ENCODE measurements around the gene DDX55.
A peak's percentile ranks its signal among the peaks of the same experiment; 100 is the strongest.
"Not testable (repeated sequence)": the region's sequence is repeated elsewhere in the genome, so short reads cannot be mapped to it uniquely, and the experiment has no call there.

The DDX55 gene

GRCh38 chr12:123591702-123592481 is 10.0 kb upstream of the DDX55 start:
- Histone ChIP-seq H3K27me3 (ENCODE audit: control insufficient read depth, insufficient read depth, low read length) (no peaks in the 10 kb centered on the region), H3K4me1 (ENCODE audit: control insufficient read depth, insufficient read depth, low read length) (peaks cover 5% of the 10 kb centered on the region), H3K36me3 (ENCODE audit: control insufficient read depth, insufficient read depth, low read length) (peaks cover 16% of the 10 kb centered on the region), H3K9ac (ENCODE audit: low read length) (no peak overlapping the region), H3K27ac (ENCODE audit: low read depth, low read length) (no peak overlapping the region), H3K4me3 (ENCODE audit: low read length) (no peak overlapping the region)

GRCh38 chr12:123595729-123596128 is 6.2 kb upstream of the DDX55 start:
- peaks cover 12% of the 10 kb centered on the region for H3K36me3 ChIP-seq (ENCODE audit: control insufficient read depth, insufficient read depth, low read length)
- no peaks in the 10 kb centered on the region for H3K4me1 ChIP-seq (ENCODE audit: control insufficient read depth, insufficient read depth, low read length)
- no peak overlapping the region for H3K27ac ChIP-seq (ENCODE audit: low read depth, low read length)
- no peaks in the 10 kb centered on the region for H3K27me3 ChIP-seq (ENCODE audit: control insufficient read depth, insufficient read depth, low read length)
- H3K9ac ChIP-seq (ENCODE audit: low read length) = no peak overlapping the region
- no peak overlapping the region for H3K4me3 ChIP-seq (ENCODE audit: low read length)

GRCh38 chr12:123597100-123597499 is 4.8 kb upstream of the DDX55 start:
- Histone ChIP-seq H3K4me3 (ENCODE audit: low read length) (no peak overlapping the region), H3K27ac (ENCODE audit: low read depth, low read length) (no peak overlapping the region), H3K9ac (ENCODE audit: low read length) (no peak overlapping the region), H3K36me3 (ENCODE audit: control insufficient read depth, insufficient read depth, low read length) (peaks cover 12% of the 10 kb centered on the region), H3K4me1 (ENCODE audit: control insufficient read depth, insufficient read depth, low read length) (no peaks in the 10 kb centered on the region), H3K27me3 (ENCODE audit: control insufficient read depth, insufficient read depth, low read length) (no peaks in the 10 kb centered on the region)

- Histone ChIP-seq H3K27me3 (ENCODE audit: control insufficient read depth, insufficient read depth, low read length) (no peaks in the 10 kb centered on the region), H3K27ac (ENCODE audit: low read depth, low read length) (no peak overlapping the region), H3K9ac (ENCODE audit: low read length) (no peak overlapping the region), H3K4me3 (ENCODE audit: low read length) (no peak overlapping the region), H3K4me1 (ENCODE audit: control insufficient read depth, insufficient read depth, low read length) (peaks cover 4% of the 10 kb centered on the region), H3K36me3 (ENCODE audit: control insufficient read depth, insufficient read depth, low read length) (peaks cover 8% of the 10 kb centered on the region)
These were observed 3.4 kb upstream of the DDX55 start for GRCh38 chr12:123598522-123598921.

- H3K4me3 ChIP-seq (ENCODE audit: low read length) = no peak overlapping the region
- no peak overlapping the region for H3K9ac ChIP-seq (ENCODE audit: low read length)
- H3K27me3 ChIP-seq (ENCODE audit: control insufficient read depth, insufficient read depth, low read length) = no peaks in the 10 kb centered on the region
- H3K27ac ChIP-seq (ENCODE audit: low read depth, low read length) = no peak overlapping the region
- peaks cover 7% of the 10 kb centered on the region for H3K36me3 ChIP-seq (ENCODE audit: control insufficient read depth, insufficient read depth, low read length)
- peaks cover 4% of the 10 kb centered on the region for H3K4me1 ChIP-seq (ENCODE audit: control insufficient read depth, insufficient read depth, low read length)
These were observed 2.6 kb upstream of the DDX55 start for GRCh38 chr12:123599310-123599709.

GRCh38 chr12:123599721-123600120 is 2.2 kb upstream of the DDX55 start:
- H3K4me1 ChIP-seq (ENCODE audit: control insufficient read depth, insufficient read depth, low read length) = peaks cover 4% of the 10 kb centered on the region
- H3K9ac ChIP-seq (ENCODE audit: low read length) = no peak overlapping the region
- no peak overlapping the region for H3K27ac ChIP-seq (ENCODE audit: low read depth, low read length)
- no peak overlapping the region for H3K4me3 ChIP-seq (ENCODE audit: low read length)
- H3K27me3 ChIP-seq (ENCODE audit: control insufficient read depth, insufficient read depth, low read length) = no peaks in the 10 kb centered on the region
- peaks cover 5% of the 10 kb centered on the region for H3K36me3 ChIP-seq (ENCODE audit: control insufficient read depth, insufficient read depth, low read length)

GRCh38 chr12:123602651-123603195 is 824 bp downstream of the DDX55 start:
- Histone ChIP-seq H3K36me3 (ENCODE audit: control insufficient read depth, insufficient read depth, low read length) (peaks cover 12% of the 10 kb centered on the region), H3K9ac (ENCODE audit: low read length) (peak overlapping the region; percentile 80), H3K27ac (ENCODE audit: low read depth, low read length) (peak overlapping the region; percentile 89), H3K4me3 (ENCODE audit: low read length) (peak overlapping the region; percentile 99), H3K4me1 (ENCODE audit: control insufficient read depth, insufficient read depth, low read length) (peaks cover 4% of the 10 kb centered on the region), H3K27me3 (ENCODE audit: control insufficient read depth, insufficient read depth, low read length) (no peaks in the 10 kb centered on the region)

- H3K4me3 ChIP-seq (ENCODE audit: low read length); H3K9ac ChIP-seq (ENCODE audit: low read length); H3K27ac ChIP-seq (ENCODE audit: low read depth, low read length); H3K4me1 ChIP-seq (ENCODE audit: control insufficient read depth, insufficient read depth, low read length); H3K27me3 ChIP-seq (ENCODE audit: control insufficient read depth, insufficient read depth, low read length): not testable (repeated sequence)
- peaks cover 18% of the 10 kb centered on the region for H3K36me3 ChIP-seq (ENCODE audit: control insufficient read depth, insufficient read depth, low read length)
These were observed 1.6 kb downstream of the DDX55 start for GRCh38 chr12:123603495-123603894.

GRCh38 chr12:123607756-123608155 is 5.9 kb downstream of the DDX55 start:
- peaks cover 1% of the 10 kb centered on the region for H3K4me1 ChIP-seq (ENCODE audit: control insufficient read depth, insufficient read depth, low read length)
- no peak overlapping the region for H3K9ac ChIP-seq (ENCODE audit: low read length)
- H3K4me3 ChIP-seq (ENCODE audit: low read length) = no peak overlapping the region
- H3K27me3 ChIP-seq (ENCODE audit: control insufficient read depth, insufficient read depth, low read length) = no peaks in the 10 kb centered on the region
- peaks cover 37% of the 10 kb centered on the region for H3K36me3 ChIP-seq (ENCODE audit: control insufficient read depth, insufficient read depth, low read length)
- no peak overlapping the region for H3K27ac ChIP-seq (ENCODE audit: low read depth, low read length)

GRCh38 chr12:123608182-123608581 is 6.3 kb downstream of the DDX55 start:
- H3K9ac ChIP-seq (ENCODE audit: low read length) = no peak overlapping the region
- no peak overlapping the region for H3K4me3 ChIP-seq (ENCODE audit: low read length)
- H3K4me1 ChIP-seq (ENCODE audit: control insufficient read depth, insufficient read depth, low read length) = no peaks in the 10 kb centered on the region
- H3K27ac ChIP-seq (ENCODE audit: low read depth, low read length) = no peak overlapping the region
- no peaks in the 10 kb centered on the region for H3K27me3 ChIP-seq (ENCODE audit: control insufficient read depth, insufficient read depth, low read length)
- H3K36me3 ChIP-seq (ENCODE audit: control insufficient read depth, insufficient read depth, low read length) = peaks cover 37% of the 10 kb centered on the region

GRCh38 chr12:123614110-123614509 is 12.2 kb downstream of the DDX55 start:
- Histone ChIP-seq H3K36me3 (ENCODE audit: control insufficient read depth, insufficient read depth, low read length) (peaks cover 38% of the 10 kb centered on the region), H3K4me3 (ENCODE audit: low read length) (no peak overlapping the region), H3K27ac (ENCODE audit: low read depth, low read length) (no peak overlapping the region), H3K9ac (ENCODE audit: low read length) (no peak overlapping the region), H3K4me1 (ENCODE audit: control insufficient read depth, insufficient read depth, low read length) (no peaks in the 10 kb centered on the region), H3K27me3 (ENCODE audit: control insufficient read depth, insufficient read depth, low read length) (no peaks in the 10 kb centered on the region)

GRCh38 chr12:123614531-123614930 is 12.6 kb downstream of the DDX55 start:
- Histone ChIP-seq H3K4me3 (ENCODE audit: low read length) (no peak overlapping the region), H3K9ac (ENCODE audit: low read length) (no peak overlapping the region), H3K36me3 (ENCODE audit: control insufficient read depth, insufficient read depth, low read length) (peaks cover 40% of the 10 kb centered on the region), H3K27me3 (ENCODE audit: control insufficient read depth, insufficient read depth, low read length) (no peaks in the 10 kb centered on the region), H3K27ac (ENCODE audit: low read depth, low read length) (no peak overlapping the region), H3K4me1 (ENCODE audit: control insufficient read depth, insufficient read depth, low read length) (no peaks in the 10 kb centered on the region)

GRCh38 chr12:123617144-123617543 is 15.2 kb downstream of the DDX55 start:
- no peaks in the 10 kb centered on the region for H3K27me3 ChIP-seq (ENCODE audit: control insufficient read depth, insufficient read depth, low read length)
- peaks cover 39% of the 10 kb centered on the region for H3K36me3 ChIP-seq (ENCODE audit: control insufficient read depth, insufficient read depth, low read length)
- no peak overlapping the region for H3K27ac ChIP-seq (ENCODE audit: low read depth, low read length)

More at GRCh38 chr12:123617144-123617543, 15.2 kb downstream of the DDX55 start:
- no peak overlapping the region for H3K4me3 ChIP-seq (ENCODE audit: low read length)
- H3K4me1 ChIP-seq (ENCODE audit: control insufficient read depth, insufficient read depth, low read length) = no peaks in the 10 kb centered on the region
- H3K9ac ChIP-seq (ENCODE audit: low read length) = no peak overlapping the region

Data from rectal smooth muscle tissue (tissue), 1 donor.